Measurements from ENCODE around the gene TEC.
"Not testable (repeated sequence)": the region's sequence is repeated elsewhere in the genome, so short reads cannot be mapped to it uniquely, and the experiment has no call there.

GRCh38 chr4:48314746-48315145 is 45.1 kb upstream of the TEC start:
- not testable (repeated sequence) for TF ChIP-seq POLR2A (IDR thresholded peaks at IDR 0.05; ENCODE audit: control extremely low read depth in 1 of 2, low read depth in 2 of 2, low read length in 2 of 2); POLR2AphosphoS5 (IDR thresholded peaks at IDR 0.05; ENCODE audit: low read depth, low read length); HDAC2 (IDR thresholded peaks at IDR 0.05; ENCODE audit: borderline replicate concordance in 1 of 2, low read depth in 2 of 2, low read length in 2 of 2); SP1 (IDR thresholded peaks at IDR 0.05; ENCODE audit: low read depth, low read length); E2F6 (IDR thresholded peaks at IDR 0.05); CTCF (IDR thresholded peaks at IDR 0.05; ENCODE audit: control extremely low read depth in 1 of 3, insufficient read depth in 1 of 3, low read depth in 1 of 3, low read length in 3 of 3)

All from H1 (cell line).